HG02870 (cell line): ENCODE measurements around the gene FAM174B.
"Not testable (repeated sequence)": the region's sequence is repeated elsewhere in the genome, so short reads cannot be mapped to it uniquely, and the experiment has no call there.

Experiments used
- ATAC-seq: cut with Tn5 transposase; IDR thresholded peaks from one replicate; pipeline ENCODE4 v1.9.1; 2021; ENCODE audit warnings: mild to moderate bottlenecking, moderate library complexity; ENCODE audit not compliant: unreplicated experiment

FAM174B gene

GRCh38 chr15:92619145-92620101 is 36.2 kb downstream of the FAM174B start:
- no peak for ATAC-seq

DNA sequence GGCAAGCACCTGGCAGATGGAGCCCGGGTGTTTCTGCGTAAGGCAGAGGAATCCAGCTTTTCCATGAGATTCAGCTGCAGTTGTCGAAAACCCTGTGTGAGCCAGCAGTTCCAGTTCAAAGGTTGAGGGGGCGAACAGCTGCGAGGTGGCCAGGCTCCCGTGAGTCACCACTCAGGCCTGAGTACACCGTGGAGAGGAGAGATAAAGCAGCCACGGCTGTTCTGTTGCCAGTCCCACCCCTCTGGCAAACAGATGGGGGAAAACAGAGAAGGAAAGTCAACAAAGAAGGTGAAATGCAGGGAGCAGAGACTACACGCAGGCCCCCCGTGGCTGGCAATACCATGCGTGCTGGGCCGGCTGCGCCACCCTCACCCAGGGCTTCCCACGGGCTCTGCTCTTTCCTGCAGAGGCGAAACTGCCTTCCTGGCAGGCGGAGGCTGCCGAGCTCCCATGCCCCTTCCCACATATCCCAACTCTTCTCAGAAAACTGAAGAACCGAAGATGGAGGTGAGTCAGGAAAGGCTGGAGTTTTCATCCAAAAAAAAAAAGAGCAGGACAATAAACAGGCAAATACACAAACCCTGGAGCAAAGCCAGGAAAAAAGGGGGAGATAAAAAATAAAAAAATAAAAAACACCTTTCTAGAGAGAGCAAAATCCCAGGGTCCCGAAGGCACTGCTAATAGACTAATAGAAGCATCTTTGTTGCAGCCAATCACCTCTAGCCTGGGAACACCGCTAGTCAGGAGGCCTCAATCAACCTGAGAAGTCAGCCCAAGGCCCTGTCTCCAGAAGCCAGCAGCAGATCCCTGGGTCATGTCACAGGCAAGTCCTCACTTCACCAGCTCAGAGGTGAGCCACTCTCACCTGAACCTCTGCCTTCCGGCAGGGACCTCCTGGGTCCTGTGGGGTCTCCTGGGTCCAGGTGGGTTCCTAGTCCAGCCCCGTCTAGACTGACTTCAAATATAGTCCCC is 37.7 kb downstream of the FAM174B start:
- ATAC-seq = no peak

DNA sequence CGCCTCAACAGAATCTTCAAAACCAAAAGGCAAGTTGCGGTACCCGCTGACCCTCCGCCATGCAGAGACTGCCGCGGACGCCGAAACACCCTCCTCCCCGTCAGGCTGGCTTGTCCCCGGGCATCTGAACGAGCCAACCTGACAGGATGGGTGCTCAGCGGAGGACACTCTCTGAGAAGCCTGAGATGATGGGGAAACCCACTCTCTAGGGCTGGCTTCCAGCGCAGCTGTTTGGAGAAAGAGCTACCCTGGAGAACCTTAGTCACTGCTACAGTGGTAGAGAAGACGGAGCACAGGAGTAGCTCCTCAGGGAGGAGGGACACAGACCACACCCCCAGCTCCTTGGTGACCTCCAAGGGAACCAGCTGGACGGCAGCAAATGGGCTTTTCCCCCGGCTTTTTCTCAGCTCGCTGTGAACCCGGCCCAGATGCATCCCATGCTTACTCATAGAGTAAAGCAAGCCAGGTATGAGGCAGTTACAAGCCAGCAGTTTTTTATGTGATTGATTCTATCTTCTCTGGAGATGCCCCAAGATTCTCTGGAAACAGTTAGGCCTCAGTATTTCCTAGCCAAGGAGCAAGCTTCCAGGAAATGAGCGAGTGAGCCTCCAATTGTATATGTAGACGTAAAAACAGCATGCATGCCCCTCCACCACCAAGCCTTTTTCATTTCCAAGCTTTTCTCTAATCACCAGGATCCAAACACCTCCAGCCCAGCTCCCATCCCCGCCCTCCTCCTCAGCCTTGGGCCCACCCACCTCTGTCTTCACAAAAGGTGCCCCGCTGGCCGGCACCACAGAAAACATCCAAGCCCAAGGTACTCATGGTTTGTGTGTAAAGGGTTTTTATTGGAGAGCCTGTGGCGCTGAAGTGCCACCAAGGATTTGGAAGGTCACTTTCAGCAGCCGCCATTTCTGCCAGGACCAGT is 38.7 kb downstream of the FAM174B start:
- ATAC-seq = no peak

DNA sequence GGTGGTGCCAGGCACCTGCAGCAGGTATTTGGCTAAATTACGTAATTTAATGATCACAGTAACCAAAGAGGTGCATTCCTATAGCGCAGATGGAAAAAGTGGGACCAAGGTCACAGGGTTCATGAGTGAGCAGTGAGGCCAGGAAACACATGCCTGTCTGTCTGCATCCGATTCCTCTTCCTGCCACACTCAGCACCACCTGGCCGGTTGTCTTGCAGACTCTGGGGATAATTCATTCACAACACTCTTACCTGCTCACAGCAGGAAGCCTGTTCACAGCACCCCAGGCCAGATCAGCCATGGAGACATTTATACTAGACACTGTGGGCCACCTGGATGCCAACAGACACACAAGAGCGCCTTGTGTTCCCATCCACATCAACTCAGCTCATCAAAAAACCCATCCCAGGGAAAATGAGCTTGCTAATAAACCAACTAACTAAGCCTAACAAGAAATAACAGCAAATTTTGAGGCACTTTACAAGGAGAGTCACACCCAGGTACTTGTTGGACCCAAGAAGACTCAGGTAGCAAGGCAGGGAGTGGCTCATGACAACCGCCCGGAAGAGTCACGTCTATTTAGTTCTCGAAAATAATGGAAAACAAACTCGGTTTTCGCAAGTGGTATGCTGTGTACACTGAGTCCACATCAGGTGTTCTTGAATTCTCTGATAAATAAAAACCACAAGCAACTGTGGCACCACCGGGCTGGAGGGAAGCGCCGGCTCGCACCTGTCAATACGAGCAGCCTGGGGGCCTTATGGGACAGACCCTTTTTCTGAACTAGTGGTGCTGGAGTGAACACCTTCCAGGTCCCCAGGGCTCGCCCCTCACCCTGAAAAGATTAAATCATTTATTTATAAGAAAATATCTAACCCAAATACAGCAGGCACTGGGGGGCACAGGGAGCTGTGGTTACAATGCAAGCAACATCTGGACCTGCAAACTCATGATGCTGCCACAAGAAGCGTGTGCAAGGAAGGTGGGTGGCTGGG is 40.5 kb downstream of the FAM174B start:
- ATAC-seq = no peak

GRCh38 chr15:92614301-92614700 is 41.3 kb downstream of the FAM174B start:
- no peak for ATAC-seq

- ATAC-seq = no peak
Observed at GRCh38 chr15:92613841-92614240, 41.7 kb downstream of the FAM174B start.

GRCh38 chr15:92612891-92613290 is 42.7 kb downstream of the FAM174B start:
- no peak for ATAC-seq

DNA sequence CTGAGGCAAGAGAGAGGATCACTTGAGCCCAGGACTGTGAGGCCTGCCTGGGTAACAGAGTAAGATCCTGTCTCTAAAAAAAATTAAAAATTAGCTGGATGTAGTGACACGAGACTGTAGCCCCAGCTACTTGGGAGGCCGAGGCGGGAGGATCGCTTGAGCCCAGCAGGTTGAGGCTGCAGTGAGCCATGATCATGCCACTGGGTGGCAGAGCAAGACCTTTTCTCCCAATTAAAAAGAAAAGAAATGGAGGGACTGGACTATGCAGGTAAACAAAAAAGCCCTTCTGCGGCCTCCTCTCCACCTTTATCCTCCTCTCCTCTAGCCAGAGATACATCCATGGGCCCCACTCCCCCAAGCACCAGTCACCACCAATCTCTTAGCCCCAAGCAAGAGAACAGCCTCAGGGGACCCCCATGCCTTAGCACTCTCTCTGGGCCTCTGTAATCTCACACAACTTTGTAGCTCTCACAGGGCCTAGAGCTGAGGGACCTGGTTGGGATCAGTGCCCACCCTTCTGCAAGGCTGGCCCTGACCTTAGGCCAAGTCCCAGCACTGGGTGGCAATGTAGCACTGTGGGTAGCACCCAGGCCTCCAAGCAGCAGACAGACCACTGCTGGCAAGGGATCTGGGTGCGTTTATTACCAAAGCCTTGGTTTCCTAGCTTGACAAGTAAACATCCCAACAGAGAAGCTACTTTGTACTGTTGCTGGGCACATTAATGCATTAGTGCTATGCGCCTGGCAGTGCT is 43.4 kb downstream of the FAM174B start:
- ATAC-seq = no peak

GRCh38 chr15:92611150-92611549 is 44.4 kb downstream of the FAM174B start:
- no peak for ATAC-seq

- ATAC-seq = no peak
Observed at GRCh38 chr15:92610101-92610520, 45.5 kb downstream of the FAM174B start.

DNA sequence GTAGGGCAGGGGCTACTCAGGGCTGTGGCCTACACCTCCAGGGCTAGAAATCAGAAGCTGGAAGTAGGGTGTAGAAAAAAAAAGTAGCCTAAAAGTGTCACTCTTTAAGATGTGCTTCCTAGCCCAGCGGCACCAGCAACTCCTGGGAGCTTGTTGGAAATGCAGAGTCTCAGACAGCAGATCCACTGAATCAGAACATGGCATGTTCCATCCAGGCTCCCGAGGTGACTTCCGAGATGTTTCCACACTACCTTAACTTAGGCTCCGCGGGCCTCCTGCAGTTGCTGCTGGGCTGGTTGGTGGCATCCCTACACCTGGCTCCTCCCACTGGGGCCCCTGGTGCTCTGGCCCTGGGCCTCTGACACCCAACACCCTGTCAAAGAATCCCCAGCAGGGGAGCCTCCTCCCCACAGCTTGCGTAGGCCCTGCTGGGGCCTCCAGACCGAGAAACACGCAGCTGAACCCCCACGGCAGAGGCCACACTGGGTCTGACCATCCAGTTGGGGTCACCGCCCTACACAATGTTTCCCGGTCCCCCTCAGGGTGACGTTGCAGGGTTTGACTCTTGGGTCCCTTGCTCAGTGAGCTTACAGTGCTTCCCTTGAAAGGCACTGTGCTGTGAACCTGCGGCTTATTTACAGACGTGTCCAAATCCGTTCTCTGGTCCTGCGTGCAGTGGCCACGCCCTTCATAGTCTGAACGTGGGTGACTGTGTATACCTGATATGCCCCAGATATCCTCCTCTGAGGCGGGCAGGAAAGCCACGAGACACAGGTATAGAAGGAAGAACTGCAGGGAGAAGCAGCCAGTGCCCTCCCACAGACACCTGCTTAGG is 46.5 kb downstream of the FAM174B start:
- no peak for ATAC-seq

GRCh38 chr15:92606836-92607150 is 48.8 kb downstream of the FAM174B start:
- not testable (repeated sequence) for ATAC-seq

GRCh38 chr15:92606126-92606835 is 49.3 kb downstream of the FAM174B start:
- no peak for ATAC-seq

DNA sequence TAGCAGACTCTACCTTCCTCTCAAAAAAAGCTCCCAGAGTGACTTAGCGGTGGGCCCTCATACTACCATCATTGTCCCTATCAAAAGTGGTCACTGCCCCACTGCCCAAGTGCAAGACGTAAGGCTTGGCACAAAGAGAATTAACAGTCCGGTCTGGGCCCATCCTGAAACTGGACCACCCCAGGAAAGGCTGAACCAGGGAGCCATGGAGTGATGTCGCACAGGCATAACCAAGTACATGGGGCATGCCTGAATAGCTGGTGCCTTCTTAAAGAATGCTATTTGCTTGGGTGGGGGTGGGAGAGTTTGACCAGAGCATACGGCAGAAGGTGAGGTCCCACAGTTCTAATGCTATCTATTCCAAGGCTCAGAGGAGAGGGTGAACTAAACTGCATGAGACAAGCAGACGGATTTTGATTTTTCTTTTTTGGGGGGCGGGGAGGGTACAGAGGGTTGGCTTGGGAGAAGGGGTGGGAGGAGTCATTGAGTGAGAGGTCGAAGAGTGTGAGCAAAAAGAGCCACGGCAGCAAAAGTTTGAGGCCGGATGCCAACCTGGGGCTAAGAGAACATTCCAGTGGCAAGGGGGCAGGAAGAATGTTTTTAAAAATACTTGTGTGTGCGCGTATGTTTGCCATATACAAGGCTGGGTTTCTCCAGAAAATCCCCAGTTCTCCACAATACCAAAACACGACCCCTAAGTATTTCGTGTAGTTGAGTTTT is 50.2 kb downstream of the FAM174B start:
- no peak for ATAC-seq

- no peak for ATAC-seq
Observed at GRCh38 chr15:92603743-92604470, 51.7 kb downstream of the FAM174B start.

DNA sequence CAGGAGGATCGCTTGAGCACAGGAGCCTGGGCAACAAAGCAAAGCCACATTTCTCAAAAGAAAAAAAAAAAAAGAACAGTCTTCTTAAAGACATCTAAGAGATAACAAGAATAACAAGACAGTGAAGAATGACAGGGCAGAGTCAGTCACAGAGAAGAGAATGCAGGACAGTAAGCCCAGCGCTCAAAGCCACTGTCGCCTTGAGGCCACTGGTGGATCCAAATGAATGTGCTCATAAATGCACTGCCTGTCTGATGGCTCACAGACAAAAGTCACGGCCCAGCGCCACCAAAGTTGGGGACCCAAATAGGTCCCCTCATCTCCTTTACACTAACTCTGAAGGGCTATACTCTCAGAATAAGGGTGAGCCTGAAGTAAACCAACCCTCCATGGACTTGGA is 52.3 kb downstream of the FAM174B start:
- ATAC-seq = no peak
